Smooth muscle cell (in vitro differentiated cells): ENCODE results near the gene SDK2. TPM values are rescaled to one million over a fixed set of nuclear protein-coding genes. Genes with fewer than 3 reads are reported as not detected.

ENCODE experiments used
- DNase-seq: peaks from one replicate; lab custom pipeline; 2025; ENCODE audit not compliant: unreplicated experiment; lab: John Stamatoyannopoulos, UW
- H2AFZ ChIP-seq: fragments of 200-600 bp; sonication (generic); 2 replicates; pipeline ENCODE4 v1.6.0; 2016; ENCODE audit warnings: antibody characterized with exemption, low read depth, mild to moderate bottlenecking
- H3F3A ChIP-seq: fragments of 200-600 bp; sonication (generic); 2 replicates; pipeline ENCODE4 v1.6.0; 2017; ENCODE audit warnings: antibody characterized with exemption, low read depth
- H3K27ac ChIP-seq: fragments of 200-600 bp; sonication (generic); 2 replicates; pipeline ENCODE4 v1.5.1; 2016; ENCODE audit warnings: low read depth, mild to moderate bottlenecking
- H3K27me3 ChIP-seq: fragments of 200-600 bp; sonication (generic); 2 replicates; pipeline ENCODE4 v1.6.1; 2016; ENCODE audit warnings: low read depth, mild to moderate bottlenecking
- H3K36me3 ChIP-seq: fragments of 200-600 bp; sonication (generic); 2 replicates; pipeline ENCODE4 v1.5.1; 2016; ENCODE audit warnings: low read depth
- H3K4me1 ChIP-seq: fragments of 200-600 bp; sonication (generic); 2 replicates; pipeline ENCODE4 v1.5.1; 2016; ENCODE audit warnings: low read depth
- H3K4me2 ChIP-seq: fragments of 200-600 bp; sonication (generic); 2 replicates; pipeline ENCODE4 v1.6.0; 2016; ENCODE audit warnings: mild to moderate bottlenecking
- H3K4me3 ChIP-seq: fragments of 200-600 bp; sonication (generic); 2 replicates; pipeline ENCODE4 v1.5.1; 2016; ENCODE audit warnings: mild to moderate bottlenecking
- H3K79me2 ChIP-seq: fragments of 200-600 bp; sonication (generic); 2 replicates; pipeline ENCODE4 v1.6.0; 2016; ENCODE audit warnings: low read depth, mild to moderate bottlenecking
- H3K9ac ChIP-seq: fragments of 200-600 bp; sonication (generic); 2 replicates; pipeline ENCODE4 v1.6.0; 2016; ENCODE audit warnings: low read depth
- H3K9me3 ChIP-seq: fragments of 200-600 bp; sonication (generic); replicated peaks from 2 replicates; pipeline ENCODE4 v1.5.1; 2016; ENCODE audit warnings: low read depth
- H4K20me1 ChIP-seq: fragments of 200-600 bp; sonication (generic); 2 replicates; pipeline ENCODE4 v1.6.0; 2016; ENCODE audit warnings: low read depth
- CTCF ChIP-seq: fragments of 200-600 bp; sonication (generic); IDR thresholded peaks from 2 replicates; pipeline ENCODE4 v1.5.1; 2017; ENCODE audit warnings: borderline replicate concordance, mild to moderate bottlenecking, antibody characterized with exemption; ENCODE audit not compliant: insufficient read depth, poor library complexity, severe bottlenecking
- WGBS: methylation state at CpG from one replicate; pipeline ENCODE4 v1.1.7; 2016; ENCODE audit warnings: low lambda C conversion rate; 5-methylcytosine and 5-hydroxymethylcytosine counted together
- polyA plus RNA-seq: library from polyadenylated mRNA; unstranded; fragments of >200 nt; fragmentation: Nextera tagmentation; extraction: Ambion mirVana; gene quantifications from 2 replicates; pipeline ENCODE4 v1.2.1, GENCODE V29; 2016
- total RNA-seq: library from RNA; depleted of rRNA; stranded (reverse); fragments of >200 nt; gene quantifications from 2 replicates; pipeline ENCODE4 v1.2.3, GENCODE V29; 2014

Gene SDK2
- total and polyA plus RNA-seq, 2 experiments from 2014 or later: 4.6 to 6.5 TPM

- Histone ChIP-seq H3K79me2 (no peaks in the 10 kb centered on the region), H3K27ac (no peak overlapping the region), H2AFZ (no peak overlapping the region), H3K36me3 (no peaks in the 10 kb centered on the region), H3K4me2 (no peak overlapping the region), H4K20me1 (no peaks in the 10 kb centered on the region), H3K27me3 (no peaks in the 10 kb centered on the region), H3K9me3 (no peaks in the 10 kb centered on the region), H3K4me1 (no peaks in the 10 kb centered on the region), H3F3A (no peaks in the 10 kb centered on the region), H3K4me3 (no peak overlapping the region), H3K9ac (no peak overlapping the region)
- 94% methylated on average over 25 of the region's 25 CpGs for WGBS
- TF ChIP-seq CTCF: no peak
- no peak for DNase-seq
Measured at GRCh38 chr17:73394512-73395450, 249.5 kb downstream of the SDK2 start.

GRCh38 chr17:73393962-73394361 is 250.3 kb downstream of the SDK2 start:
- TF ChIP-seq CTCF: no peak
- H4K20me1 ChIP-seq: no peaks in the 10 kb centered on the region
- no peak overlapping the region for H3K9ac ChIP-seq
- 80% methylated on average over 11 of the region's 11 CpGs for WGBS
- no peak overlapping the region for H2AFZ ChIP-seq
- H3K9me3 ChIP-seq: no peaks in the 10 kb centered on the region
- no peaks in the 10 kb centered on the region for H3K27me3 ChIP-seq
- H3K4me1 ChIP-seq: no peaks in the 10 kb centered on the region
- H3K4me2 ChIP-seq: no peak overlapping the region
- H3K79me2 ChIP-seq: no peaks in the 10 kb centered on the region
- no peak overlapping the region for H3K4me3 ChIP-seq
- no peak overlapping the region for H3K27ac ChIP-seq
- no peaks in the 10 kb centered on the region for H3F3A ChIP-seq
- DNase-seq: no peak
- H3K36me3 ChIP-seq: no peaks in the 10 kb centered on the region

GRCh38 chr17:73393381-73393780 is 250.9 kb downstream of the SDK2 start:
- no peak for DNase-seq
- Histone ChIP-seq H4K20me1 (no peaks in the 10 kb centered on the region), H3K9ac (no peak overlapping the region), H3F3A (no peaks in the 10 kb centered on the region), H3K4me3 (no peak overlapping the region), H3K4me2 (no peak overlapping the region), H3K36me3 (no peaks in the 10 kb centered on the region), H3K79me2 (no peaks in the 10 kb centered on the region), H3K9me3 (no peaks in the 10 kb centered on the region), H3K27ac (no peak overlapping the region), H2AFZ (no peak overlapping the region), H3K4me1 (no peaks in the 10 kb centered on the region), H3K27me3 (no peaks in the 10 kb centered on the region)
- 98% methylated on average over 14 of the region's 14 CpGs for WGBS
- TF ChIP-seq CTCF: no peak
